Hindlimb muscle (tissue), 1 donor: ENCODE results near the gene DHX9. TPM values are rescaled to one million over a fixed set of nuclear protein-coding genes. Genes with fewer than 3 reads are reported as not detected.
"Not testable (repeated sequence)": the region's sequence is repeated elsewhere in the genome, so short reads cannot be mapped to it uniquely, and the experiment has no call there.

Experiments used
- DNase-seq: peaks from one replicate; pipeline ENCODE4 v3.0.0-alpha.2; 2013
- polyA plus RNA-seq: library from polyadenylated mRNA; unstranded; fragments of 120-200 nt; gene quantifications from one replicate; pipeline ENCODE4 v1.2.1, GENCODE V29; 2013; ENCODE audit not compliant: insufficient read length

DHX9 gene
- polyA plus RNA-seq, 1 donor, result 120 TPM

GRCh38 chr1:182889997-182890396, 50.9 kb downstream of the DHX9 start:
- DNase-seq, result no peak

GRCh38 chr1:182890927-182891610, 51.9 kb downstream of the DHX9 start:
- no peak for DNase-seq

- no peak for DNase-seq
Observed at GRCh38 chr1:182897696-182898095, 58.5 kb downstream of the DHX9 start.

GRCh38 chr1:182901946-182902345, 62.8 kb downstream of the DHX9 start:
- DNase-seq, result not testable (repeated sequence)

GRCh38 chr1:182905321-182905720, 66.2 kb downstream of the DHX9 start:
- DNase-seq, result no peak

GRCh38 chr1:182909578-182909977, 70.4 kb downstream of the DHX9 start:
- no peak for DNase-seq

- DNase-seq, result no peak
Observed at GRCh38 chr1:182910143-182910542, 71.0 kb downstream of the DHX9 start.

- DNase-seq, result no peak
Observed at GRCh38 chr1:182913401-182913800, 74.3 kb downstream of the DHX9 start.

GRCh38 chr1:182917378-182917777, 78.2 kb downstream of the DHX9 start:
- DNase-seq, result no peak

GRCh38 chr1:182925661-182926060, 86.5 kb downstream of the DHX9 start:
- no peak for DNase-seq

- no peak for DNase-seq
Observed at GRCh38 chr1:182927693-182928433, 88.7 kb downstream of the DHX9 start.

GRCh38 chr1:182930985-182931384, 91.8 kb downstream of the DHX9 start:
- no peak for DNase-seq

GRCh38 chr1:182935716-182936115, 96.6 kb downstream of the DHX9 start:
- DNase-seq, result no peak

Other genes with a start within 250 kb of the DHX9 start
- 8.7 TPM for gene RGS16, start 235.0 kb upstream of the DHX9 start, polyA plus RNA-seq
- gene RGS8, start 154.8 kb upstream of the DHX9 start, polyA plus RNA-seq, result not detected
- 10.4 TPM for gene NPL, start 49.6 kb upstream of the DHX9 start, polyA plus RNA-seq
- 0.19 TPM for gene SHCBP1L, start 113.8 kb downstream of the DHX9 start, polyA plus RNA-seq
- gene LAMC1, start 184.1 kb downstream of the DHX9 start, polyA plus RNA-seq, result 293 TPM